ENCODE measurements around the gene SMIM5.

The SMIM5 gene

GRCh38 chr17:75624714-75625345 lies 8.4 kb upstream of the SMIM5 start:
- DNase-seq (ENCODE audit: low read depth): no peak
- no peak for TF ChIP-seq CTCF (IDR thresholded peaks at IDR 0.05; ENCODE audit: control insufficient read depth, extremely low read depth, insufficient read depth)
- no peak overlapping the region for H3K4me3 ChIP-seq (ENCODE audit: low read depth, low read length)

- no peak overlapping the region for H3K4me3 ChIP-seq (ENCODE audit: low read depth, low read length)
- TF ChIP-seq CTCF (IDR thresholded peaks at IDR 0.05; ENCODE audit: control insufficient read depth, extremely low read depth, insufficient read depth): peak; percentile 50
- DNase-seq (ENCODE audit: low read depth): no peak
These were observed 7.3 kb upstream of the SMIM5 start for GRCh38 chr17:75625813-75626486.

GRCh38 chr17:75626496-75627038 lies 6.7 kb upstream of the SMIM5 start:
- no peak overlapping the region for H3K4me3 ChIP-seq (ENCODE audit: low read depth, low read length)
- DNase-seq (ENCODE audit: low read depth): no peak
- TF ChIP-seq CTCF (IDR thresholded peaks at IDR 0.05; ENCODE audit: control insufficient read depth, extremely low read depth, insufficient read depth): no peak

- TF ChIP-seq CTCF (IDR thresholded peaks at IDR 0.05; ENCODE audit: control insufficient read depth, extremely low read depth, insufficient read depth): no peak
- DNase-seq (ENCODE audit: low read depth): no peak
- H3K4me3 ChIP-seq (ENCODE audit: low read depth, low read length): no peak overlapping the region
These were observed 6.1 kb upstream of the SMIM5 start for GRCh38 chr17:75627094-75627493.

GRCh38 chr17:75628425-75628824 lies 4.8 kb upstream of the SMIM5 start:
- no peak for TF ChIP-seq CTCF (IDR thresholded peaks at IDR 0.05; ENCODE audit: control insufficient read depth, extremely low read depth, insufficient read depth)
- no peak for DNase-seq (ENCODE audit: low read depth)

GRCh38 chr17:75629157-75629556 lies 4.1 kb upstream of the SMIM5 start:
- H3K4me3 ChIP-seq (ENCODE audit: low read depth, low read length): no peak overlapping the region
- no peak for TF ChIP-seq CTCF (IDR thresholded peaks at IDR 0.05; ENCODE audit: control insufficient read depth, extremely low read depth, insufficient read depth)

More at GRCh38 chr17:75628425-75628824, 4.8 kb upstream of the SMIM5 start:
- no peak overlapping the region for H3K4me3 ChIP-seq (ENCODE audit: low read depth, low read length)

More at GRCh38 chr17:75629157-75629556, 4.1 kb upstream of the SMIM5 start:
- DNase-seq (ENCODE audit: low read depth): no peak
